IMR-90 (cell line): ENCODE measurements around the gene SOX9. TPM values are rescaled to one million over a fixed set of nuclear protein-coding genes. Genes with fewer than 3 reads are reported as not detected.

Source experiments
- ATAC-seq: fragments of 200-7000 bp; cut with Tn5 transposase; 2 replicates; pipeline ENCODE4 v1.9.1; 2020; ENCODE audit warnings: low read depth, mild to moderate bottlenecking, moderate library complexity
- BruUV-seq: library from RNA; stranded (reverse); fragments of 400-500 nt; replicated peaks from 2 replicates; lab custom pipeline; 2021; lab: Mats Ljungman, UMichigan
- CTCF ChIA-PET: fragments of 300-600 bp; formaldehyde crosslinking; extraction: SDS; loops from one replicate; lab custom pipeline; 2021; ENCODE audit warnings: antibody characterized with exemption; lab: Yijun Ruan, JAX
- POLR2A ChIA-PET: fragments of 300-600 bp; sonication (Branson Sonifier 250); formaldehyde crosslinking; loops from one replicate; lab custom pipeline; 2022; ENCODE audit warnings: antibody characterized with exemption; ENCODE audit not compliant: unreplicated experiment; lab: Charles Lee
- DNase-seq: peaks from one replicate; pipeline ENCODE4 v3.0.0; 2013
- H2AFZ ChIP-seq: replicated peaks from 2 replicates; pipeline ENCODE3; 2013; ENCODE audit warnings: low read length, mild to moderate bottlenecking; ENCODE audit not compliant: poor library complexity
- H2AK5ac ChIP-seq: 2 replicates; pipeline ENCODE4 v1.6.1; 2013; ENCODE audit warnings: low read depth, low read length, inconsistent platforms
- H2AK9ac ChIP-seq: replicated peaks from 2 replicates; pipeline ENCODE3; 2013; ENCODE audit warnings: mild to moderate bottlenecking, low read depth, low read length, moderate library complexity; ENCODE audit not compliant: poor library complexity
- H2BK120ac ChIP-seq: 2 replicates; pipeline ENCODE4 v1.6.1; 2013; ENCODE audit warnings: low read depth, low read length, inconsistent platforms
- H2BK15ac ChIP-seq: 3 replicates; pipeline ENCODE4 v1.6.1; 2013; ENCODE audit warnings: low read depth, low read length, inconsistent platforms
- H2BK20ac ChIP-seq: 2 replicates; pipeline ENCODE4 v1.6.1; 2013; ENCODE audit warnings: low read depth, mild to moderate bottlenecking, inconsistent platforms, low read length, moderate library complexity
- H2BK5ac ChIP-seq: 2 replicates; pipeline ENCODE4 v1.6.1; 2013; ENCODE audit warnings: mild to moderate bottlenecking, low read depth, low read length, inconsistent platforms; ENCODE audit not compliant: poor library complexity, severe bottlenecking
- H3K14ac ChIP-seq: replicated peaks from 2 replicates; pipeline ENCODE4 v1.6.1; 2013; ENCODE audit warnings: low read depth, low read length, inconsistent platforms
- H3K18ac ChIP-seq: 2 replicates; pipeline ENCODE4 v1.6.1; 2013; ENCODE audit warnings: low read depth, low read length, control low read depth
- H3K23ac ChIP-seq: 2 replicates; pipeline ENCODE4 v1.6.1; 2013; ENCODE audit warnings: low read depth, low read length, inconsistent platforms
- H3K27ac ChIP-seq: 2 replicates; pipeline ENCODE4 v1.5.1; 2013; ENCODE audit warnings: mild to moderate bottlenecking, control low read depth, low read length; ENCODE audit not compliant: insufficient read depth
- H3K27me3 ChIP-seq: 2 replicates; pipeline ENCODE4 v1.6.1; 2013; ENCODE audit warnings: low read length; ENCODE audit not compliant: control insufficient read depth, insufficient read depth
- H3K36me3 ChIP-seq: 2 replicates; pipeline ENCODE4 v1.6.1; 2013; ENCODE audit warnings: low read length, mixed read lengths; ENCODE audit not compliant: control insufficient read depth, insufficient read depth
- H3K4ac ChIP-seq: 2 replicates; pipeline ENCODE4 v1.6.1; 2013; ENCODE audit warnings: low read depth, low read length, inconsistent platforms
- H3K4me1 ChIP-seq: 2 replicates; pipeline ENCODE4 v1.6.1; 2013; ENCODE audit warnings: low read length, mixed read lengths; ENCODE audit not compliant: control insufficient read depth, insufficient read depth
- H3K4me2 ChIP-seq: 2 replicates; pipeline ENCODE4 v1.6.1; 2013; ENCODE audit warnings: low read depth, mild to moderate bottlenecking, control low read depth, low read length, moderate library complexity
- H3K4me3 ChIP-seq: 2 replicates; pipeline ENCODE4 v1.5.1; 2013; ENCODE audit warnings: low read depth, mild to moderate bottlenecking, control low read depth, low read length, moderate library complexity; ENCODE audit not compliant: insufficient read depth
- H3K56ac ChIP-seq: 2 replicates; pipeline ENCODE4 v1.6.1; 2013; ENCODE audit warnings: low read length, inconsistent platforms; ENCODE audit not compliant: insufficient read depth; ENCODE audit errors: extremely low read depth
- H3K79me1 ChIP-seq, 2 experiments: 2 replicates each; pipeline ENCODE4 v1.6.1; 2013; ENCODE audit warnings: low read length in 2 of 2, inconsistent platforms in 1 of 2, low read depth in 1 of 2
- H3K9ac ChIP-seq: 2 replicates; pipeline ENCODE4 v1.6.1; 2013; ENCODE audit warnings: low read depth, low read length, control low read depth
- H3K9me1 ChIP-seq: 2 replicates; pipeline ENCODE4 v1.6.1; 2013; ENCODE audit warnings: low read length, inconsistent platforms; ENCODE audit not compliant: insufficient read depth
- H3K9me3 ChIP-seq: 2 replicates; pipeline ENCODE4 v1.6.1; 2013; ENCODE audit warnings: low read length; ENCODE audit not compliant: control insufficient read depth, insufficient read depth
- H4K20me1 ChIP-seq: 2 replicates; pipeline ENCODE4 v1.6.1; 2013; ENCODE audit warnings: low read length, inconsistent platforms; ENCODE audit not compliant: insufficient read depth
- H4K5ac ChIP-seq: 2 replicates; pipeline ENCODE4 v1.6.1; 2013; ENCODE audit warnings: mild to moderate bottlenecking, low read depth, low read length, control low read depth
- H4K8ac ChIP-seq, 2 experiments: 2 replicates each; pipeline ENCODE4 v1.6.1; 2013; ENCODE audit warnings: low read depth in 2 of 2, low read length in 2 of 2, control low read depth in 1 of 2, inconsistent platforms in 1 of 2
- H4K91ac ChIP-seq: 2 replicates; pipeline ENCODE4 v1.6.1; 2013; ENCODE audit warnings: low read depth, low read length, inconsistent platforms; ENCODE audit not compliant: insufficient read depth
- BHLHE40 ChIP-seq: fragments of 150-350 bp; IDR thresholded peaks from 2 replicates; pipeline ENCODE4 v1.6.1; 2016; ENCODE audit warnings: mild to moderate bottlenecking, low read depth, low read length
- CEBPB ChIP-seq: IDR thresholded peaks from 2 replicates; pipeline ENCODE4 v1.6.1; 2012; ENCODE audit warnings: low read depth, low read length, improper control_type of control experiment
- CTCF ChIP-seq: conservative IDR thresholded peaks from 2 replicates; pipeline ENCODE4 v1.5.1; 2012; ENCODE audit warnings: mild to moderate bottlenecking, low read depth, low read length, improper control_type of control experiment
- ELK1 ChIP-seq: fragments of 150-350 bp; IDR thresholded peaks from 2 replicates; pipeline ENCODE4 v1.6.1; 2016; ENCODE audit warnings: low read depth, mild to moderate bottlenecking, low read length, moderate library complexity, borderline replicate concordance
- FOS ChIP-seq: fragments of 150-350 bp; IDR thresholded peaks from 2 replicates; pipeline ENCODE4 v1.6.1; 2016; ENCODE audit warnings: low read depth, low read length
- MAFK ChIP-seq: IDR thresholded peaks from 2 replicates; pipeline ENCODE4 v1.6.1; 2012; ENCODE audit warnings: low read depth, low read length, improper control_type of control experiment
- MAZ ChIP-seq: IDR thresholded peaks from 2 replicates; pipeline ENCODE4 v1.6.1; 2012; ENCODE audit warnings: low read depth, mild to moderate bottlenecking, low read length, improper control_type of control experiment, moderate library complexity, borderline replicate concordance
- MXI1 ChIP-seq: IDR thresholded peaks from 2 replicates; pipeline ENCODE4 v1.6.1; 2012; ENCODE audit warnings: low read depth, mild to moderate bottlenecking, low read length, moderate library complexity, borderline replicate concordance
- NFE2L2 ChIP-seq: fragments of 150-350 bp; IDR thresholded peaks from 2 replicates; pipeline ENCODE4 v1.6.1; 2016; ENCODE audit warnings: low read depth, mild to moderate bottlenecking, low read length
- POLR2A ChIP-seq: IDR thresholded peaks from 2 replicates; pipeline ENCODE4 v1.6.1; 2012; ENCODE audit warnings: mild to moderate bottlenecking, low read depth, low read length
- RAD21 ChIP-seq: IDR thresholded peaks from 2 replicates; pipeline ENCODE4 v1.6.1; 2012; ENCODE audit warnings: low read length, improper control_type of control experiment
- RCOR1 ChIP-seq: IDR thresholded peaks from 2 replicates; pipeline ENCODE4 v1.6.1; 2012; ENCODE audit warnings: mild to moderate bottlenecking, low read length, improper control_type of control experiment; ENCODE audit not compliant: insufficient replicate concordance
- RFX5 ChIP-seq: IDR thresholded peaks from 2 replicates; pipeline ENCODE4 v1.8.0; 2012; ENCODE audit warnings: low read depth, mild to moderate bottlenecking, low read length, moderate library complexity
- SMC3 ChIP-seq: fragments of 150-350 bp; IDR thresholded peaks from 2 replicates; pipeline ENCODE4 v1.6.1; 2016; ENCODE audit warnings: low read depth, mild to moderate bottlenecking, antibody characterized with exemption, low read length, moderate library complexity
- WGBS, 2 experiments: methylation state at CpG; one replicate each; pipeline versions ENCODE4 v1.1.5 to v1.1.7; 2013; ENCODE audit warnings: missing lambda C conversion rate in 2 of 2; ENCODE audit not compliant: insufficient read length in 1 of 2; ENCODE audit errors: extremely low coverage in 2 of 2; 5-methylcytosine and 5-hydroxymethylcytosine counted together
- dilution Hi-C: fragments of 300-500 bp; cut with HindIII; formaldehyde crosslinking; loops from one replicate; pipeline ENCODE4 v1.14.3; 2018; ENCODE audit warnings: low sequenced_read_pairs; ENCODE audit not compliant: unreplicated experiment
- in situ Hi-C: fragments of 300-500 bp; cut with MboI; formaldehyde crosslinking; loops from 3 replicates; pipeline ENCODE4 v1.14.3; 2019; ENCODE audit warnings: low sequenced_read_pairs, inconsistent platforms, mixed read lengths
- intact Hi-C: fragments of 100-400 bp; cut with micrococcal nuclease; formaldehyde crosslinking; loops from 2 replicates; pipeline ENCODE4 v1.10.0; 2022
- polyA plus RNA-seq, 3 experiments: library from polyadenylated mRNA; depleted of rRNA; stranded (reverse); fragments of >200 nt; gene quantifications; 2 replicates each; pipeline ENCODE4 v1.2.3, GENCODE V29; 2012; ENCODE audit warnings: low replicate concordance in 1 of 3
- total RNA-seq: library from RNA; depleted of rRNA; stranded (reverse); fragments of >200 nt; gene quantifications from 2 replicates; pipeline ENCODE4 v1.2.3, GENCODE V29; 2012
- TF ChIP-seq, protein P1 (sequence below): fragments of 150-350 bp; IDR thresholded peaks from 2 replicates; pipeline ENCODE4 v1.6.1; 2017; ENCODE audit warnings: mild to moderate bottlenecking, antibody characterized with exemption, low read length, low read depth

SOX9 gene
- total and polyA plus RNA-seq, 2 of the 4 experiments (the other 2 are of a cell fraction), result 4.1 to 12.7 TPM

DNA sequence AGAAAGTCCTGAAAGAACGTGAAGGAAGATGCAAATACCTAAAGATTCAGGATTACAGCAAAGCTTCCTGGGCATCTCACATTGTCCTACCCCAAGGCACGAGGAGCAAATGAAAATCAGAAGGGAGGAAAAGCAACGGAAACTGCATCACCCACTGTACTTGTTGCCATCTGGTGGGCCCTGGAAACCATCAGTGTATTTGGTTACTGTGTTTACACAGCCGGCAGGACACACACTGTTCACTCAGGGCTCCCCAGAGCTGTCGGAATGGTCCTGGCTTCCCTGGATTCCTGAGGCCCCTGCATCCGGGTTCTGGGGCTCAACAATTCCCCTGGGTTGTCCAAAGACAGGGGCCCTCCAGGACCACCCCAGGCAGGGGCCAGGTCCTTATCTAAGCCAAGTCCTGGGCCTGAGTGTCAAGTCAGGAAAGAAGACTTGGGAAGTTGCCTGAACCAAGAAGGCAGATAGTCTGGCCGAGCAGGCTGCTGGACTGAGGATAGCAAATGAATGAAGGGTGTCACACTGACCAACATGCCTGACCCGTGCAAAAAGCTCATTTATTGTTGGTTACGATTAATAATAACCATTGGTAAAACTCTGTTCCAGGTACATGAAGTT is 52.8 kb downstream of the SOX9 start:
- dilution Hi-C loops, result no loop called here
- Histone ChIP-seq H3K4ac (no peak overlapping the region), H3K36me3 (no peaks in the 10 kb centered on the region), H2BK15ac (no peak overlapping the region), H3K4me3 (no peak overlapping the region), H3K27me3 (no peaks in the 10 kb centered on the region; the same call in 1 of the 2 replicates), H3K56ac (no peak overlapping the region), H3K4me1 (no peaks in the 10 kb centered on the region; the same call in 1 of the 2 replicates), H3K9ac (no peak overlapping the region), H4K5ac (no peak overlapping the region), H3K18ac (no peak overlapping the region), H4K8ac (no peak overlapping the region), H3K79me1 (no peaks in the 10 kb centered on the region), H2BK20ac (no peak overlapping the region), H2AK9ac (no peak overlapping the region), H2AK5ac (no peak overlapping the region), H3K9me1 (no peaks in the 10 kb centered on the region), H2AFZ (peak overlapping the region; percentile 25), H2BK120ac (no peak overlapping the region), H3K9me3 (no peaks in the 10 kb centered on the region), H3K23ac (no peak overlapping the region), H3K14ac (no peak overlapping the region), H3K27ac (no peak overlapping the region), H3K4me2 (no peak overlapping the region), H2BK5ac (no peak overlapping the region), H4K20me1 (no peaks in the 10 kb centered on the region), H4K91ac (no peak overlapping the region)
- in situ Hi-C loops, result no loop called here
- WGBS, 2 experiments, result no CpG with 5 or more reads among the region's 9 CpGs
- DNase-seq (peak; percentile 31), ATAC-seq (peak; percentile 27; the same call in 1 of the 2 replicates)
- CTCF ChIA-PET, result no interaction called here
- POLR2A ChIA-PET, result no interaction called here
- intact Hi-C loops, result no loop called here
- TF ChIP-seq, protein P1, sequence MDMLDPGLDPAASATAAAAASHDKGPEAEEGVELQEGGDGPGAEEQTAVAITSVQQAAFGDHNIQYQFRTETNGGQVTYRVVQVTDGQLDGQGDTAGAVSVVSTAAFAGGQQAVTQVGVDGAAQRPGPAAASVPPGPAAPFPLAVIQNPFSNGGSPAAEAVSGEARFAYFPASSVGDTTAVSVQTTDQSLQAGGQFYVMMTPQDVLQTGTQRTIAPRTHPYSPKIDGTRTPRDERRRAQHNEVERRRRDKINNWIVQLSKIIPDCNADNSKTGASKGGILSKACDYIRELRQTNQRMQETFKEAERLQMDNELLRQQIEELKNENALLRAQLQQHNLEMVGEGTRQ, result no peak
- TF ChIP-seq ELK1, result no peak
- no peak for TF ChIP-seq CTCF
- TF ChIP-seq POLR2A, result no peak
- no peak for TF ChIP-seq RCOR1
- no peak for TF ChIP-seq RAD21
- TF ChIP-seq CEBPB, result no peak
- TF ChIP-seq MXI1, result no peak
- no peak for TF ChIP-seq SMC3
- no peak for TF ChIP-seq BHLHE40
- TF ChIP-seq RFX5, result no peak
- no peak for TF ChIP-seq FOS
- TF ChIP-seq MAFK, result no peak
- TF ChIP-seq NFE2L2, result no peak
- TF ChIP-seq MAZ, result no peak
- no TSS peak for BruUV-seq
